HuH-7.5 (cell line): ENCODE data around the gene PCCA.
"Not testable (repeated sequence)": the region's sequence is repeated elsewhere in the genome, so short reads cannot be mapped to it uniquely, and the experiment has no call there.

Source experiments
- DNase-seq: peaks from one replicate; pipeline ENCODE4 v3.0.0; 2011; ENCODE audit warnings: low spot score

PCCA gene

DNA sequence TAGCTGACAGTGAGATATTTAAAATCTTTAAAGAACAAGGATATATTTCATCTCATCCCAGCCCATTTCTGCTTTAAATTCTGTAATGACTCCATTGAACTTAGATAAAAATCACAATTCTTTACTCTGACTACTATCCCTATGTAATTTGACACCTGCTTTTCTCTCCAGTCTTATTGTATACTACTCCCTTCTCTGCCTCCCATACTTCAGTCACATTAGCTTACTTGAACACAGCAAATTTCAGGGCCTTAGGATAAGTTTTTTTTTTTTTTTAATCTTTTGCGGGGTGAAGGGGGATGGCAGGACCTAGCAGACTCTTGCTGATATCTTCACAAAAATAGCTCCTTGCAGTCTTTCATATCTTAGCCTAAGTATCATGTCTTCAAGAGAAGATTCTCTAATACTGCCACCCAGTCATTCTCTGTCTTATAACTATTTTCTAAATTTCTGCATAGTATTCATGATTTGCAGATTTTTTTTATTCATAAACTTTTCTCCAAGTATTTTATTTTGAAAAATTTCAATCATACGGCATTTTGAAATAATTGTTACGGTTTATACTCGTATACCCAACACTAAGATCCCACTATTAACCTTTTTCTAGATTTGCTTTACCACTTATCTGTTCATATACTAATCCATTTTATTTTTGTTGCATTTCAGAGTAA lies 151.4 kb downstream of the PCCA start:
- DNase-seq: peak; percentile 3

DNA sequence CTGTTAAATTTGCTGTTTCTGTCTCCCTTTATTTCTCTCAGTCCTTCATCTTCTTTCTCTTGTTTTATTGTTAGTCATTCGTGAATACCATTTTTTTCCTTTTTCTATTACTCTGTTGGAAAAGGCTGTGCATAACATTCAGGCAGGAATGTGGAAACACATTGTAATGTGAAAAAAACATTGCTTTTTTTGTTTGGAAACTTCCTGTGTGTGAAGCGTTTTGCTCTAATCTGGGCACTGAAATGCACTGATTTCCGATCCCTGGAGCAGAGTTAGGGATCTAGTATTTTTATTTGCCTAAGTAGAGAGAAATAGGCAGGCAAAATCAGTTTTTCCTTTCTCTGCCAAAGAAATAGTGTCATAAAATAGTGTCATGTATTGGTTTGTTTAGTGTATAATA lies 155.5 kb downstream of the PCCA start:
- DNase-seq: no peak

DNA sequence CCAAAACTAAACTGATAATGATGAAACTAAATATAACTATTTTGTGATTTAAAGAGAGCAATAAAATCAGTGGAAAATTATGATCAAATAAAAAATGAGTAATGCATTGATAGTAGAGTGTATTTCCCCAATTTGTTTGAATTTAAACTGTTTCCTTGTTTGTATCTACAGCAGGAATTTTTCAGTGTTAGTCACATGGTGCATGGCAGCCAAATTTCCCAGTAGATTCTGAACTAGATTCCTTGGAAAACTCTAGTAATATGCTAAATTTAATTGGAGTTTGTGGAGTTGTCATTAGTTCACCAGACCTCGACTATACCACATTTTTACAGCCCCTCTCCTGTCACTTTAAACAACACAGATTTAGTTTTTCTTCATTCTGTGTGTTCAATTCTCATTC lies 156.2 kb downstream of the PCCA start:
- DNase-seq: no peak

DNA sequence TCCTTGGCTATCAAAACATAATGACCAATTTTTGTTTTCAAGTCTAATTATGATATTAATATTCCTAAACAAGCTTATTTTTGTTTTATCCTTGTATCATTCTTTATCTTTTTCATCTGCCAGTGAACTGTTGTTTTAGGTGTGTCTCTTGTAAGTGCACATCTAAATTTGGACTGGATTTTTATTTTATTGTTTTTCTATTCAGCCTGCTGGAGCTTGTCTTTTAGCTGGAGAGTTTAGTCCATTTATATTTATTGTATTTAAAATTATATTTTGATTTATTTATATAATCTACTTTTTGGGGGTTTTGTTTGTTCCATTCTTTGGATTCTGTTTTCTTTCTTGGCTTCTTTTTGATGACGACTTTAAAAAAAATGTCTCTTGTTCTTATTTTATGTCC lies 159.0 kb downstream of the PCCA start:
- DNase-seq: no peak

DNA sequence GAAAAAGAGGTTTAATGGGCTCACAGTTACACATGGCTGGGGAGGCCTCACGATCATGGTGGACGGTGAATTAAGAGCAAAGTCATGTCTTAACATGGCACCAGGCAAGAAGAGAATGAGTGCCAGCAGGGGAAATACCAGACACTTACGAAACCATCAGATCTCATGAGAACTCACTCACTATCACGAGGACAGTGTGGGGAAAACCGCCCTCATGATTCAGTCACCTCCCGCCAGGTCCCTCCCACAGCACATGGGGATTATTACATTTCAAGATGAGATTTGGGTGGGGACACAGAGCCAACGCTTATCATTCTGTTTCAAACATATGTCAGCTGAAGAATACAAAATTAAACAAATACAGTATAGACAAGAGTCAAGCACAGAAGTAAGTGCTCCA lies 165.1 kb downstream of the PCCA start:
- DNase-seq: no peak

DNA sequence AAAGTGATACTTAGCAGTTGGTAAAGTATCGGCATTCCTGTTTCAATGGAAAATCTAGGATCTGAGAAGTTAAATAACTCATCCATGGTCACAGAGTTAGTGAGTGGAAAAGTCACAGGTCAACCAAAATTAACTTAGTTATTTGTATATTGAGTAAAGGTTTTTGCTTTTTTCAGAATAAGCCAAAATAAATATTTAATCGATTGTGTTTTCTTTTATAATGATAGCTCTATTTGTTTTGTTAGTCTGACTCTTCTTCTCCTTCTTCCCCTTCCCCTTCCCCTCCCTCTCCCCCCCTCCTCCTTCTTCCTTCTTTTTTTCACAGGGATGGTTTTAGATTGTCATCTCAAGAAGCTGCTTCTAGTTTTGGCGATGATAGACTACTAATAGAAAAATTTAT lies 173.5 kb downstream of the PCCA start:
- DNase-seq: no peak

DNA sequence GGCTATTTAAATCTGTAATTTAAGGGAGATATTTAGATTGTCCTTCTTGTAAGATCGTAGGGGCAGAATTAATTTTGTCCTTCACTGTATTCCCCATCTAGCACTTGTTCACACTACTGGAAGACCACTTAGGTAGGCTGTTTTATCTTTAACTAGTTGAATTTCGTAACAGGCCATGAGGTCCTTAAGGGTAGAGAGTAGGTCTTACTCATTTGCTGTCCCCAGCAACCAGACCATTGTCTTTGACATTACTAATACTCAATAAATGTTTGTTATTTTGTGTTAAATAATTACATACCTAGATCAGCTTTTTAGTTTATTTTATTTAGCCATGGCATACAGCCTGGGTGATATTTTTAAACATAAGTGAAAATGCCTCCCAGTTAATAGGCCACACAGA lies 177.1 kb downstream of the PCCA start:
- DNase-seq: no peak

DNA sequence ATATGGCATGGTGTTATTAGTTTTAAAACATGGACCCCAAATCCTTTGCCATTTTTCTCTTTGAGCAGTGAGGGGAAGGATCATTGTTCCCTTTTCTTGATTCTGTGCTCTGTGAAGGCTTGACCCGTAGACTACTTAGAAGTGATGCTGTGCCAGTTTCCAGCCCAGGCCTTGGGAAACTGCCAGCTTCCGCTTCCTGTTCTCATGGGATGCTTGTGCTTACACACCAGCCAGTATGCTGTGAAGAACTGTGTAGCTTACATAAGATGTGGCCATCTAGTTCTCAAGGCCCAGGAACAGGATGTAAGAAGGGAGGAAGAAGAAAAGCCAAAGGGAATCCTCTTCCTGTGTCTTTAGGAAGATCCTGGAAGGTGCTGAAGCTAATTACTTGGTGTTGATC lies 180.9 kb downstream of the PCCA start:
- no peak for DNase-seq

DNA sequence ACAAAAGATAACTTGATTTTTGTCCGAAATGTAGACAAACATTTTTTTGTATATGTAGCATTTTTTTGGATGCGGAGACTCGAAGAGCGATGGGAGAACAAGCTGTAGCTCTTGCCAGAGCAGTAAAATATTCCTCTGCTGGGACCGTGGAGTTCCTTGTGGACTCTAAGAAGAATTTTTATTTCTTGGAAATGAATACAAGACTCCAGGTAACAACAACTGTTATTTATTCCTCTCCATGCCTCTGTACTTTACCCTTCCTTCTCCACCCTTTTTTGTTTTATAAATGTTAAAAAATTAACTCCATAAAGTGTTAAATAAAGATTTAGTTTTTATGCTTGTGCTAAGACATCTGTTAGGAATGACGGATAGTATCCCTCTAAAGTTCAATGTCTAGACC lies 184.2 kb downstream of the PCCA start:
- DNase-seq: no peak

DNA sequence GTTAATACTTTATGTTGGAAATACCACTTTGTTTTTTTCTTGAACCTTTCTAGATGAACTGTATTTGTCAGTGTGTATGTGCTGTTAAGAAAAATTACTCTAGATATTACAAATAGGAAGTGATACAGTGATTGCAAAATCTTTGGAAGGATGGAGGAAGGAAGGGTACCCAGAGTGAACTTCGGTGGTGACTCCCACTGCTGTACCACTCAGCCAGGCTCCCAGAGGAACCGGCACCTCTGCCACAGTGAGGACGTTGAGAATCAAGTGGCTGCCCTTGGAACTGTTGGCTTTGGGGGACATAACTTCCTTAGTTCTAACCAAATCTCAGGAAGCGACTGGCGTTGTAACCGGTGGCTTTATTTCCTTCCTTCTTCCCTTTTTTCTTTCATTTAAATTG lies 184.7 kb downstream of the PCCA start:
- DNase-seq: no peak

DNA sequence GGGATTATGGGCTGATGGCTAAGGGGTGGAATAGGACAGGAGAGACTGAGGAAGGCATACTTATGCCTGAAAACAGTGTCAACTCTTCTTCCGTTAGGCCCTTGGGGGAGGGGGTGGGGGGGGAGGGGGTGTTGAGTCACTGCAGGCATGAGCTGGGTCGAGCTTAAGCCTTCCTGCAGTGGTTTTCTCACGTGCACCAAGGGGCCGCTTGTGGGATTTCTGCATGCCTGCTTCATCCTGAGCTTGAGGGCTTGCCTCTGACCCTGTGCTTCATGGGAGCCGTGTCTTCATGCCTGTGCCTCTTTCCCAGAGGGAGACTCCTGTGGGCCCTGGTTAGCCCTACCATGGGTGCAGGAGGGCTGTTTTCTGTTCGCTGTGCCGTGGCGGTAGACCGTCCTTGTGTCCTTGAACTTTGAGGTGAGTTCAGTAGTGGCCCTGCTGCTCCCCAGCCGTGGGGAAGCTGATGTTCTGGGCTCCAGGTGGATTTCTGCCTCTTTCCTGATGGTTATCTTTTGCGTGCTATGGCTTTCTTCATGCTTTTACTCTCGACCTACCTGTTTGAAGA lies 186.1 kb downstream of the PCCA start:
- DNase-seq: no peak

DNA sequence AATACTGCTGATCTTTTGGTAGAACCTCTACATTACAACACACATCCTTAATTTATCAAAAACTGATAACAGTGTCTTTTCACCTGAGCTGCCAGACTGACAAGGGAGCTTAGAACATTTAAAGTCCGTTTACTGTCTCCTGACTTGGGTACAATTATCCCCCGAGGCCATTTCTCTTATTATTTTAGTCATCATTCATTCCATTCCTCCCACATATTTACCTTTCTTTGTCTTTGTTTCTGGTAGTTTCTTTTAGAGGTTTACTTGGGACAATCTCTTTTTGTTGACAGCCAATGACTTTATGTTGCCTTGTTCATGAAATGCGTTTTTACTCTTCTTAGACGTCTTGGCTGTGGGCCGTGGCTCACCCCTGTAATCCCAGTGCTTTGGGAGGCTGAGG lies 186.9 kb downstream of the PCCA start:
- DNase-seq: no peak

DNA sequence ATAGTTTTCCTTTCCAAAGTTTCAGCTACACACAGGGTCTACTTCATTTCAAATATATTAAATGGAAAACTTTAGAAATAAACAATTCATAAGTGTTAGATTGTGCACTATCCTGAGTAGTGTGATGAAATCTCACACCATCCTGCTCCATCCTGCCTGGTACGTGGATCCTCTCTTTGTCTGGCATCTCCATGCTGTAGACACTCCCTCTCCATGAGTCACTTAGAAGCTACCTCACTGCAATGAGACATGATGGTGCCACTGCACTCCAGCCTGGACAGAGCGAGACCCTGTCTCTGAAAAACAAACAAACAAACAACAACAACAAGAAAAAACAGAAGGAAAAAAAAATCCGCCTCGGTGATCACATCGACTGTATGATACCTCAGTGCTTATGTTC lies 191.8 kb downstream of the PCCA start:
- no peak for DNase-seq

DNA sequence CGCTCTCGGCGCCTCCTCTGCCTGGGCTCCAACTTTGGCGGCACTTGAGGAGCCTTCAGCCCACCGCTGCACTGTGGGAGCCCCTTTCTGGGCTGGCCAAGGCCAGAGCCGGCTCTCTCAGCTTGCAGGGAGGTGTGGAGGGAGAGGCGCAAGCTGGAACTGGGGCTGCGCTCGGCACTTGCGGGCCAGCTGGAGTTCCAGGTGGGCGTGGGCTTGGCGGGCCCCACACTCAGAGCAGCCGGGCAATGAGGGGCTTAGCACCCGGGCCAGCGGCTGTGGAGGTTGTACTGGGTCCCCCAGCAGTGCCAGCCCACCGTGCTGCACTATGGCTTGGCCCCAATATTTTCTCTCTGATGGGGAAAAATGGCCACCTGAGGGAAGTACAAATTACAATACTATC lies 193.4 kb downstream of the PCCA start:
- not testable (repeated sequence) for DNase-seq

DNA sequence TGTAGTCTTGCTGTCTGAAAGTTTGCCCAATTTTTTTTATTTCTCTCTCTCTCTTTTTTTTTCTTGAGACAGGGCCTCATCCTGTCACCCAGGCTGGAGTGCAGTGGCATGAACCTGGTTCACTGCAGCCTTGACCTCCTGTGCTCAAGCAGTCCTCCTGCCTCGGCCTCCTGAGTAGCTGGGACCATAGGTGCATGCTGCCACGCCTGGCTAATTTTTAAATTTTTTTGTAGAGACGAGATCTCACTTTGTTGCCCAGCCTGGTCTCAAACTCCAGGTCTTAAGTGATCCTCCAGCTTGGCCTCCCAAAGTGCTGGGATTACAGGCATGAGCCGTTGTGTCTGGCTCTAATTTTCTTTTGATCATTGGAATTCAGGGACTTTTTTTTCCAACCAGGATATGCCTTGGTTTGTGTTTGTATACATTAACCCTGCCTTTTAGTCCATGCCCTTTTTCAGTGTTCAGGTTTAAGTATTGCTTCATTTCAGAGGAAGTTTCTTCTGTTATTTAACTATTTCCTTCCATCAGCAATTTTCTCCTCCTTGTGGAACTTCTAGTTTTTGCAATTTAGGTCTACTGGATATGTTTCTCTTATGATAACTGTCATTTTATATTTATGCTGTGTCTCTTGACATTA lies 201.4 kb downstream of the PCCA start:
- no peak for DNase-seq

DNA sequence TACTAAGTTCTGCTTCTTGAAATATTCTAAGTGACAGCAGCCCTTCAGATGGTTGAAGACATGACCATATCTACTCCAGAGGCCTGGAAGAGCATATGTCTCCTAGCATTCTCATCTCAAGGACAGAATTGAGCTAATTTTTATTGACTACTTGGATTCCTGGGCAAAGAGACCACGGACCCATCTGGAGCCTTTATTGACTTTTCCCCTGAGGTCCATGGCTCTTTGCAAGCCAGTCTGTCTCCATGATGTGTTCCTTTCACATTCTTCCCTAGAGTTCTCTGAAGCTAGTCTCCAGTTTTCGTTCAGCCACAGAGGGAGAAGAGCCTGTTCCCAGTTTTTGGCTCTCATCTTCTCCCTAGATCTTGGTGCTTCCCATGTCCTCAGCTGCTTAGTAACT lies 202.7 kb downstream of the PCCA start:
- DNase-seq: no peak

DNA sequence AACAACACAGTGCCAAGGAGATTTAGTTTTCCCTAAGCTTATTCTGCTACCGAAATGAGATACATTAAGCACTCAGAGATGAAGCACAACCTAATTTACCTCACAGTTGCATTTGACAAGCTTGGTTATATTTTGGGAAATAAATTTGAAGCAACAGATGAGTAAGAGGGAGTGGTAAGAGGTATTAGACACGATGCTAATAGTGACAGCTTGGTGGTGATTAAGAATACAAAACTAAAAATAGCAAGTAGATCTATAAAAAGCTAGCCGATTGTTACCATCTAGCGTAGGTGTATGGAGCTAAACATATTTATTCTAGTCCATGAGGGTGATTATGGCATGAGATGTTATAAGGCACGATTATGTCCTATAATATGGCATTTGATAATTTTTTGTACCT lies 208.5 kb downstream of the PCCA start:
- no peak for DNase-seq

DNA sequence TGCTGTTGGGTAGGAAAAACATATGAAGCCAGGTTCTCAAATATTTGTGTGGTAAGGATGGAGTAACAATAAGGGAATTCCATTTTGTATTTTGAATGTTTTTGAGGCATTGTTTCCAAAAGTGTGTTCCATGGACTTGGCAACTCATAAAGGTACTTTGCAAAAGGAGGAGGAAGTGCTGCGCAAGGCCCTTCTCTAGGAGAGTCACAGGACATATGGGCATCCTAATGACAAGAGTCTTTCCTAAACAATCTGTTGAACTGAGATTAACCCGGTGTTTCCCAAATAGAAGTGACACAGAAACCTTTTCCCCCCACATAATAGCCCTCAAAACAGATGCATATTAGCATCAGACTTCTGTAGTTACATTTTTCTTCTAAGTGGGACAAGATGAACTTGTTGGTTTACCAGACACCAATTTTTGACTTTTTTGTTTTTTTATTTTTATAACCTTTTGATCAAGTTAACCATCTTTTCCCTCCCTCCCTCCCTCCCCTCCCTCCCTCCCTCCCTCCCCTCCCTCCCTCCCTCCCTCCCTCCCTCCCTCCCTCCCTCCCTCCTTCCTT lies 209.3 kb downstream of the PCCA start:
- DNase-seq: no peak

DNA sequence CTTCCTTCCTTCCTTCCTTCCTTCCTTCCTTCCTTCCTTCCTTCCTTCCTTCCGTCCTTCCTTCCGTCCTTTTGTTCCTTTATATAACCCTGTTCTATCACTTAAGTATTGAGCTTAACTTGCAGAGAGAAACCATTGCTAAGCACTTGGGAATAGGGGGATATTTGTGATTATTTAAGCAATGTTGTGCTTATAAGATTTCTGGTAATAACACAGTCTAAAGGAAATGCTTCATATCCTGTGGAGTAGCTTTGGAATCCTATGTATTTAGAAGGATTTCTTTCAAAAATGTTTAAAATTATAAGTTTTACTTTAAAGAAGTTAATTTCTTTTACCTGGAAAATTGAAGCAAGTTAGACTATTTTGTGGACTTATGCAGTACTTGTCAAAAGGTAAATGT lies 209.8 kb downstream of the PCCA start:
- no peak for DNase-seq

DNA sequence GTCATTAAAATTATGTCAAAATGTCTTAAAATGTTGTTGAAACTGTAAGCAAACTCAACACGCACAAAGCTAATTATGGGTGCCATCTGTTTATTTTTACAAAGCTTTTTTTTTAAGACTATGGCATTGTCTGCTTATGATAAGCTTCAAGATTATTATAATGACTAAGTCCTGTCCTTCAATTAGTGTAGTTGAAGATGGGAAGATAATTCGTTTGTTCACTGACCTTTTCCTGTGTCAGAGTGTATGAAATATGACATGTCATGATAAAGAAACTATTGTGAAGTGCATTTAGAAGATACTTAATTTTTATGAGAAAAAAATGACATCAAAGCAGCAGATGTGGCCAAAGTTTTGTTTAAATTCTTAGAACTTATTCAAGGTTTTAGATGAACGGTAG lies 211.3 kb downstream of the PCCA start:
- no peak for DNase-seq

DNA sequence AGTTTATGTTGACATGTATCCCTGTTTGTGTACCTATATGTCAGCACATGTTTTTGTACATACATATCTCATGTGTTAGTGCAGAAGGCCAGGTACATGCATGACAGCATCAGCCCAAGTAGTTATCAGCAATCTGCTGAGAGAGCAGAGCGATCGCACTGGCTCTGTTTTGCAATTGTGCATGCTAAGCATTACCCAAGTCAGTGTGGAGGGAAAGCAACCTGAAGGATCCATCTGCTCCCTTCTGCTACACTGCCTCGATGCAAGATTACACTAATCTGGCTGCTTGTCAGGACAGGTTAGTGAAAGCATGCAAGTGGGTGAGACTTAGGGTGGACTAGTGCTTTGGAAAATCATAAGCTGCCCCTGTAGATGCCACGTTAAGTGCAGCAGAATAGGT lies 211.8 kb downstream of the PCCA start:
- DNase-seq: no peak

DNA sequence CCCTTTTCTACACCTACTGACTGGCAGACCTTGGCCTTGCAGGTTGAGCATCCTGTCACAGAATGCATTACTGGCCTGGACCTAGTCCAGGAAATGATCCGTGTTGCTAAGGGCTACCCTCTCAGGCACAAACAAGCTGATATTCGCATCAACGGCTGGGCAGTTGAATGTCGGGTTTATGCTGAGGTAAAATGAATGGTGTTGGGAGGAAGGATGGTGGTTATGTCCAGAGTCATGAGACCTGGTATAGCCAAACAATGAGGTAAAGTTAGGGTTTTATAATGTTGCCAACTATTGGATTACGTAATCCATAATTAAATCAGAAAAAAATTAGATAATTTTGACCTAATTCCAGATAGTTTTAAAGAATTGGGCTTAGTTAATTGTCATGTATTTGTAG lies 212.5 kb downstream of the PCCA start:
- no peak for DNase-seq

DNA sequence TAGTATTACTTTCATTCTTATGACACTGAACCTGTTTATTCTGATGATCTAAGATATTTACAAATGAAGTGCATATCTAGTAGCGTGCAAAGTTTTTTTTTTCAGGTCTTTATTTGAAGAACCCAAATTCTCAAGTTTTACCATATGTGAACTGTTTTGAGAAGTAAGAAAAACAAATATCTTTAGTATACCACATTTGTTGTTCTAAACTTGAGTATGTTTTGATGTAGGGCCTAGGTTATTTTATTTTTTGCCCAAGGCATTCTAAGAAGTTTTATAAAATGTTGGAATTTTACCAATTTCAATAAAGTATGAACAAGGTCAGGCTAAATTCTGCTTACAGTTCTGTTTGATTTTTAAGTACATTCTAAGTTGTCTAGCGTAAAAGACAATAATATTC lies 213.5 kb downstream of the PCCA start:
- no peak for DNase-seq

DNA sequence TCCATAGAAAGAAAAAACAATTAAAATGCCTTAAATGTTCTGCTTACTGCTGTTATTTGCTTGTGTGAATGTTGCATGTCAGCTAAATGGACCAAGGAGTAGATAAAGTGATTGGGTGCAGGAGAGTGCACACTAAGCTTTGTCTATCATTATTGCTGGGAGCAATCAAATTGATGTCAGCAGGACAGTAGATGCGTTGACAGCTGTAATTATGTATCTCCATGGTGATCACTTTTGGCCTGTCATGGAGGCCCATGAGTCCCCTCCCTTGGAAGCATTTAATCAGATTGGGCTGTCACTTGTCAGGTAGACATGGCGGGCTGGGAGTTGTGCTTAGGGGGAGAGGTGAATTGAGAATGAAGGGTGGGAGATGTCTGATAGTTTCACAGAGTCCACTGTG lies 215.3 kb downstream of the PCCA start:
- DNase-seq: no peak
